Muscle of back (tissue), 11 donors: Measurements from ENCODE around the gene CALCOCO2. TPM values are rescaled to one million over a fixed set of nuclear protein-coding genes. Genes with fewer than 3 reads are reported as not detected.
"Not testable (repeated sequence)": the region's sequence is repeated elsewhere in the genome, so short reads cannot be mapped to it uniquely, and the experiment has no call there.

ENCODE experiments used
- DNase-seq, 3 donors: peaks; one replicate each; pipeline versions ENCODE4 v3.0.0 to v3.0.0-alpha.2; 2013
- polyA plus RNA-seq, 10 donors: library from polyadenylated mRNA; unstranded; fragments of 120-200 nt; gene quantifications; one replicate each; pipeline ENCODE4 v1.2.1, GENCODE V29; 2013; ENCODE audit not compliant: insufficient read length in 10 of 10

The CALCOCO2 gene
- polyA plus RNA-seq, 10 donors = 41.0 to 57.4 (median 50.7) TPM

DNA sequence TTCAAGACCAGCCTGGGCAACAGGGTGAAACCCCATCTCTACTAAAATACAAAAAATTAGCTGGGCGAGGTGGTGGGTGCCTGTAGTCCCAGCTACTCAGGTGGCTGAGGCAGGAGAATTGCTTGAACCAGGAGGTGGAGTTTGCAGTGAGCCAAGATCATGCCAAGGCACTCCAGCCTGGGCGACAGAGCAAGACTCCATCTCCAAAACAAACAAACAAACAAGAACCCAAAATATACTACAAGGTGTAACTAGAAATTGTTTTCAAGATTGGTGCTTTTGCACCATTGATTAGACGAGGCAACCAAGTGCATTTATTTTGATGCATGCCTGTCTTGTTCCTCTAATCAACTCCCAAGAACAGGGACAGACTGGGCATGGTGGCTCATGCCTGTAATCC lies 41.6 kb downstream of the CALCOCO2 start:
- DNase-seq = not testable (repeated sequence)

DNA sequence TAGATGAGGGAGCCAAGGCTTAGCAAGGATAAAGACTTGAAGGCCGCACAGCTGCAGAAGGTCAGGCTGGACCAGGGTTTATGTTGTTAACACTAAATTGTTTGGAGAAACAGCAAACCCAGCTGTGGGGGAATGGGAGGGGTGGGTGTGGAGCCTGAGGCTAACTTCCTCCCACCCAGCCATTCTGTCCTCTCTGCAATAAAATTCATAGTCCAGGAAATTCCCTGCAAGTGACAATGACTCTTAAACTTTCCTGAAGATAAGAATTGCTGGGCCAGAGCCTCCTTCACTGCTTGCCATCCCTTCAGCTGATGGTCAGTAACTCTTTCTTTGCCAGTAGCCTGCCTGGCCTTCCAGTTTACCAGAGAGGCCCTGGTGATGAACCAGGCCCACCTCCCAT lies 42.4 kb downstream of the CALCOCO2 start:
- peak; percentile 28 to 56 (median 35) for DNase-seq

DNA sequence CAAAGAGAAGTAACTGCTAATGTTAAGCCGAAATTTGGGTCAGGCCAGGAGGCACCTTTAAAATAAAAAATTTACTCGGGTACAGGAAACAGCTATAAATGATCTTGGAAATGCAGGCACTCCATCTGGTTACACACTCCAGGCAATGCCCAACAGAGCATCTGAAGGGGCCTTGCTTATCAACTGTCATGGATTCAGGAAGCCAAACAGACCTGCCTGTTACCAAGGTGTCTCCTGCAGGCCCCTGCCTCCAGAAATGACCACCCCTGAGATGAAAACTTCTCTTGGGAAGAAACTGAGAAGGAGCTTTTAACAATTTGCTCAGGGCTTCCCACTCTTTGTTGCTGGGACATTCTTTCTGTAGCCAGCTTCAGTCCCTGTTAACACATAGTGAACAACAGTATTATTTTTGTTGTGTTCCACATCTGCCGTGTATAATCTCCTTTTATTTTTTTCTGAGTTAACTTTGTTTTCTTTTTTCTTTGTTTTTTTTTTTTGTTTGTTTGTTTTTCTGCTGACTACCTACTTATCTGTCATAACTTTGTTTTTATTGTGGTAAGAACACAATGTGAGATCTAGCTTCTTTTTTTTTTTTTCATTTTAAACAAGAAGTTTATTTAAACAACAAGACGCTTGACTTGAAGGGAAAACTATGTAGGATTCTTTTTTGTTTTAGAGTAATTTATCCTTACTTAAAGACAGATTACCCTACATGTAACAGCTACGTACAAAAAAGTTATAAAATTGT lies 43.0 kb downstream of the CALCOCO2 start:
- DNase-seq = no peak

DNA sequence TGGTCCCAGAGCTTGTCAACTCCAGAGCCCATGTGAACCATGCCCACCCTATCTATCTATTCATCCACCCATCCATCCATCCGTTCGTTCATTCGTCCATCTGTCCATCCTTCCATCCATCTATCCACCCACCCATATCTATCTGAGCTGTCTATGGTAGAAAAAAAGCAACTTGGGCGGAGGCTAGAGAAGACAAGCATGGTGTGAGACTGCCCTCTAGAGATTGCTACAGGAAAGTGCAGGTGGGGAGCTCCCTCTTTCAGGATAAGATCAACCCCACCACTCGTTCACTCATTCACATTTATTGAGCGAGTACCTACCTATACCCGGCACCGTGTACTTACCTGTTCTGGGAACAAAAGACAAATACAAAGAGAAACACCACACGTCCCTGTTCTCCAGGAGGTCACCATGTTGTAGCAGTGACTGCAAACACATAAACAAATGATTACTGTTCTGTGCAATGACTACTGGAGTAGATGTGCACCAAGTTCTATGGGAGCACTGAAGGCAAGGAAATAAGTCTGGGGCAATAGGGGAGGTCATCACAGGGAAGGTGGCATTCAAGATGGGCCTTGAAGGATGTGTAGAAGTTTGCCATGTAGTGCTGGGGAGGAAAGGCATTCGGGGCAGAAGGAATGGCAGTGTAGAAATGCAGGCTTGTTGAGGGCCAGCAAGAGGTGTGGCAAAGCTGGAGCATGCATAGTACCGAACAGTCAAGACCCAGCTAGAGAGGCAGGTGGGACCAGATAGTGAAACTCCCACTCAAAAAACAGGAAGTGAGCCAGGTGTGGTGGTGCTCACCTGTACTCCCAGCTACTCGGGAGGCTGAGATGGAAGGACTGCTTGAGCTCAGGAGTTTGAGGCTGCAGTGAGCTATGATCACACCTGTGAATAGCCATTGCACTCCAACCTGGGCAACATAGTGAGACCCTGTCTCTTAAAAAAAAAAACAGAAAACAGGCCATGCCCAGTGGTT lies 48.4 kb downstream of the CALCOCO2 start:
- DNase-seq = peak; percentile 50 to 80 (median 69)

DNA sequence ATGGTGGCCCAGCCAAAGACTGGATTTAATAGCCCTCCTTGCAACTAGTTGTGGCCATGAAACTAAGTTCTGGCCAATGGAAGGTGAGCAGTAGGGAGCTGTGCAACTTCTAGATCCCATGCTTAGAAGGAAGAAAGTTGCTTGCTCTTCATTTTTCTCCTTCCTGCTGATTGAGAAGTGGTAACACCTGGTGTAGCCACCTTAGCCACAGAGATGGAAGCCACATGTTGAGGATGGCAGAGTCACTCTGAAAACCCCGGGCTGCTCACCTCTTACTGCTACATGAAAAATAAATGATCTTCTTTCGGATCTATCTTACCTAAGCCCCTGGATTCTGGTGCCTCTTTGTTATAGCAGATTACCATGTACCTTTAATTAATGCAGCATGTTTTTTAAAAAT lies 51.4 kb downstream of the CALCOCO2 start:
- no peak for DNase-seq

DNA sequence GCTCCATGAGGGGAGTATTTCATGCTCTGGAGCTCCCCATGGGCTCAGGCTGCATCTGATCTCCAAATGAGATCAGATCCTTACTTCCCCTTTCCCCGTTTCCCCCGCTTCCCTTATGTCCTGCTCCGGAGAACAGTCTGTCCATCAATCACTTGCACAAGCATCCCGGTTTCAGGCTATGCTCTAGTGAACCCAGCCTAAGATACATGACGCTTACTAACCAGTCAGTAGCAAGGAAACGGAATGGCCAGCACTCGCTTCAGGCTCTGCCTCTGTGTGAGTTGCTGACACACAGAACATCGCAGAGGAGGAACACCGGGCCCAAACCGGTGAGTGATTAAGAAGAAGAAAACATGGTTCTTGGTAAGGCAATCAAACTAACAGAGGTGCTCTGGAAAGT lies 52.3 kb downstream of the CALCOCO2 start:
- no peak for DNase-seq

DNA sequence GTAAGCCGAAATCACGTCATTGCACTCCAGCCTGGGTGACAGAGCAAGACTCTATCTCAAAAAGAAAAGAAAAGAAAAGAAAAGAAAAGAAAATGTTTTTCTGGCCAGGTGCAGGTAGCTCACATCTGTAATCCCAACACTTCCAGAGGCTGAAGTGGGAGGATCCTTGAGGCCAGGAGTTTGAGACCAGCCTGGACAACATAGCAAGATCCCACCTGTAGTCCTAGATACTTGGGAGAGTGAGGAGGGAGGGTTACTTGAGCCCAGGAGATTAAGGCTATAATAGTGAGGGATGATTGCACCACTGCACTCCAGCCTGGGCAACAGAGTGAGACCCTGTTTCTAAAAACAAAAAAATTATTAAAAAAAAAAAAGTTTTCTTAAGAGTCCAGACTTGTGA lies 59.3 kb downstream of the CALCOCO2 start:
- DNase-seq = no peak

DNA sequence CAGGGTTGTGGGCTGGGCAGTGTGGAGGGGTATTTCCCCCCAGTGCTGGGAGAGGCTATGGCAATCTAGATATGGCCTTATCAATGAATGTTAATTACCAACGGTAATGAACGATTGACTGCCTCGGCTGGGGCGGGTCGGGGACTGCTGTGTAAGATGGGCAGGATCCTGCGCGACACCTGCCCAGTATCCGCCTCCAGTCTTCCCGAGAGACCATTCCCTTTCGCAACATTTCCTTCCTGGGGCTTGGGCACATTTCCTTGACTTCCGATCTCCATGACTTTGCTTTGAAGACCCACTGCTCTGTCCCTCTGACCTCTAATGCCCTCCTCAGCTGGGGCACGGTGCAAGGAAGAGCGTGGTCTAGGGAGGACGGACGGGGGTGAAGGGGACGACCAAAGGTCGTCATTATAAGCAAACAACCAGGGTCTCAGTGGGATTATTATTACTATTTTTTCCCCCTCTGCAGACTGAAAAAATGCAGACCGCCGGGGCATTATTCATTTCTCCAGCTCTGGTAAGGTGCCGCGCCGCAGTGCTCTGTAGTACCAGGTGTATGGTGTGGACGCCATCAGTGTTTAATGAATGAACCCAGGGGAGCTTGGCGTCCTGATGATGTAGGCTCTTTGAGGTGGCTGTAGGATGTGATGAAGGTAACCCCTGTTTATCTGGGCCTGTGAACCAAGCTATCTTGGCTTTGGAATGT lies 62.3 kb downstream of the CALCOCO2 start:
- no peak for DNase-seq

DNA sequence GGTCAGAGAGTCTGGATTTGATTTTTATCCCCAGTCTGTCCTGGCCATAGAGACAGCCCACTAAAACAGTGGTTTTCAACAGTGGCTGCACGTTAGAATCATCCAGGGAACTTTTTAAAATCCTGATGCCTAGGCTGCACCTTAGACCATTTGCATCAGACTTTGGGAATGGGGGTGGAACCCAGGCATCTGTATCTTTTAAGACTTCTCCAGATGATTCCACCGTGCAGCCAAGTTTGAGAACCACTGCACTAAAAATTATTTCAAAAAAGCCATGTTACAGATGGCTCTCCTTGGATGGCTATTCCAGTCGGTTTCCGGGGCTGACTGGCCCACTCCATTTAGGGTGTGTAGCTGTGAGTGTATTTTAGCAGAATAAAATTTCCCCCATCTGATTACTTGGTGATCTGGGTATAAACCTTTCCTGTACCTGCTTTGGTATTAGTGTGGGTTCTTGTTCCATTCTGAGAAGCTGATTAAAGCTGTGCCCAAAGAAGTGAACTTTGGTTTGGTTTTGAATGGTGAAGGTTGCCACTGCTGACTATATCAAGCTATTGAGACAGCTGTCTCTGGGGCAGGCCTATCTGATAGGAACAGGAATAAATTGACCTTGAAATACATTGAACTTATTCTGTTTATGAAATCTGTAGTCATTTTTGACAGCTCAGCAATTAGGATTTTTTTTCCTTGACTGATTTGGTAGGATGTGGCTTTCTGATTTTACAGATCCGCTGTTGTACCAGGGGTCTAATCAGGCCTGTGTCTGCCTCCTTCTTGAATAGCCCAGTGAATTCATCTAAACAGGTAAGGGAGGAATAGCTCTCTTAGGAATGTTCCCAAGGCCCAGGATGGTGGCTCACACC lies 63.0 kb downstream of the CALCOCO2 start:
- no peak for DNase-seq

DNA sequence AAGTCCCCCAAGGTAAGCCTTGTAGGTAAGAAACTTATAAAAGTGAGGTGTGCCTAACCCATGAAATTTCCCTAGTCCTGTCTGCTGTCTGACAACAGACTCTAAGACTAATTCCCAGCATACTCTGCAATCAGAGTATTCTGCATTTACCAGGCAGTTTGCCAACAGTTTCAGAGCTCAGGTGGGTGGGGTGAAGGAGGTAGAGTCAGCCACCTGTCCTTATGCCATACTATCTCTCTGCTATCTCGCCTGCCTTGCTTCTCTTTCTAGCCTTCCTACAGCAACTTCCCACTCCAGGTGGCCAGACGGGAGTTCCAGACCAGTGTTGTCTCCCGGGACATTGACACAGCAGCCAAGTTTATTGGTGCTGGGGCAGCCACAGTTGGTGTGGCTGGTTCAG lies 64.1 kb downstream of the CALCOCO2 start:
- DNase-seq = no peak

DNA sequence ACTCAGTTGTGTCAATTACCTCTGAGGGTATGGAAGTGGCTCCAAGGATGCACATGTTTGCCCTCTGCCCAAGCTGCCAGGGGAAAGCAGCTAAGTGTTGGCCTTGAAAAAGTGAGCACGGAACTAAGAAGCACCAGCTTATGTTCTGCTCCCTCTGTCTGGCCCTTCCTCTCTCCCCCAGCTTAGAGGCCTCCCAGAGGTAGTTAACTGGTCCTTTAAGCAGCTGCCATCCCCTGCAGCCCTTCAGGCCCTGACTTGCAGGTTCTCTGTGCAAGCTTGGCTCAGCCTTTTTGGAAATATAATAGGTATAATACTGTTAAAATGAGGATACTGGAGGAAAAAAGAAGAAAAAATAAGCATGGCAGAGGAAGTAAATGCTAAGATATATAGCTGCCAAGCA lies 70.4 kb downstream of the CALCOCO2 start:
- no peak for DNase-seq

DNA sequence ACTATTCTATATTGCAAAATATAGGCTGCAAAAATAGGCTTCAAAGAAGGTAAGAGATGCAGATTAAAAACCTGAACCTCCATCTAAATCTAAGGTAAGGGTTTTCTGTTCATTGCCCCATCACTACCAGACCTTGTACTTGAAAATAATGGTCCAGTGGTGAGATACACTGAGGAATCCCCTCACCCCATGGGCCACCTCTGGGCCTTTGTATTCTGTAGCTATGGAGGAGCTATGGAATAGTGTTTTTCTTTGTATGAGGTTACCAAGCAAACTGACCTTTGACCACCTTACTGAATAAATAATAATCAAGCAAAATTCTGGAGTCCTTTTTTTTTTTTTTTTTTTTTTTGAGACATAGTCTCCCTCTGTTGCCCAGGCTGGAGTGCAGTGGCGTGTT lies 72.6 kb downstream of the CALCOCO2 start:
- DNase-seq = no peak

DNA sequence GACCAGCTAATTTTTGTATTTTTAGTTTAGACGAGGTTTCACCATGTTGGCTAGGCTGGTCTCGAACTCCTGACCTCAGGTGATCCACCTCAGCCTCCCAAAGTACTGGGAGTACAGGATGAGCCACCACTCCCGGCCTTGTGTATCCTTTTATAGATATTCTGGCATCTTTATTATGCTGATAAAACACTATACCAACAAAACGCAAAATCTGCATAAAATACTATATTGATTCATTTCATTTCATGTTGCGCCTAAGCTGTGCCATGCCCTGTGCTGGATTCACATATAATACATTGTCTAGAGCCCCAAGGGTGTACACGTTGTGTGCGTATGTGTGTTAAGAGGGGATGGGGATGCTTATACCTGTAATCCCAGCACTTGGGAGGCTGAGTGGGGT lies 73.6 kb downstream of the CALCOCO2 start:
- no peak for DNase-seq

DNA sequence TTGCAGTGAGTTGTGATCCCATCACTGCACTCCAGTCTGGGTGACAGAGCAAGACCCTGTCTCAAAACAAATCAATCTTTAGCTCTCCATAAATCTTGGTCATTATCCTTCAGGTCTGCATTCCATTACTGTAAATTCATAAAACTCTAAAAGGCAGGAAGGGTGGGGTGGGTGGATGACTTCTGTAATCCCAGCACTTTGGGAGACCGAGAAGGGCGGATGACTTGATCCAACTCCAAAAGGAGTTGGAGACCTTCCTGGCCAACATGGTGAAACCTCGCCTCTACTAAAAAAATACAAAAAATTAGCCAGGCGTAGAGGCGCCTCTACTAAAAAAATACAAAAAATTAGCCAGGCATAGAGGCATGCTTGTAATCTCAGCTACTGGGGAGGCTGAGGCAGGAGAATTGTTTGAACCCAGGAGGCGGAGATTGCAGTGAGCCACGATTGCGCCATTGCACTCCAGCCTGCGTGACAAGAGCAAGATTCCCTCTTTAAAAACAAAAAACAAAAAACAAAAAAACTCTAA lies 75.2 kb downstream of the CALCOCO2 start:
- no peak for DNase-seq

DNA sequence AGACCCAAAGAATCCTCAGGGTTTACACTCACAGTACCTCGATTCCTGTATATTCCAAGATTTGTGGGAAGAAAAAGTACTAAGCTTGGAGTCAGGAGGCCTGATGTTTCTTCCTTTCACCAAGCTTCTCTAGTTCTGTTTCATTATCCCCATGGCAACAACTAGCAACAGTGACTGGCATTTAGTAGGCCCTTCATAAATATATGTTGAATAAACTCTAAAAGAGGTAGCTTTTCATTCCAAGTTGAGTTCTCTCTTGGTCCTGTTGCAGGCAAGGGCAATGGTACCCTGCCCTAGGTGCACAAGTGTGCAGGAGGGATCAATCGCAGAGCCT lies 76.8 kb downstream of the CALCOCO2 start:
- no peak for DNase-seq

DNA sequence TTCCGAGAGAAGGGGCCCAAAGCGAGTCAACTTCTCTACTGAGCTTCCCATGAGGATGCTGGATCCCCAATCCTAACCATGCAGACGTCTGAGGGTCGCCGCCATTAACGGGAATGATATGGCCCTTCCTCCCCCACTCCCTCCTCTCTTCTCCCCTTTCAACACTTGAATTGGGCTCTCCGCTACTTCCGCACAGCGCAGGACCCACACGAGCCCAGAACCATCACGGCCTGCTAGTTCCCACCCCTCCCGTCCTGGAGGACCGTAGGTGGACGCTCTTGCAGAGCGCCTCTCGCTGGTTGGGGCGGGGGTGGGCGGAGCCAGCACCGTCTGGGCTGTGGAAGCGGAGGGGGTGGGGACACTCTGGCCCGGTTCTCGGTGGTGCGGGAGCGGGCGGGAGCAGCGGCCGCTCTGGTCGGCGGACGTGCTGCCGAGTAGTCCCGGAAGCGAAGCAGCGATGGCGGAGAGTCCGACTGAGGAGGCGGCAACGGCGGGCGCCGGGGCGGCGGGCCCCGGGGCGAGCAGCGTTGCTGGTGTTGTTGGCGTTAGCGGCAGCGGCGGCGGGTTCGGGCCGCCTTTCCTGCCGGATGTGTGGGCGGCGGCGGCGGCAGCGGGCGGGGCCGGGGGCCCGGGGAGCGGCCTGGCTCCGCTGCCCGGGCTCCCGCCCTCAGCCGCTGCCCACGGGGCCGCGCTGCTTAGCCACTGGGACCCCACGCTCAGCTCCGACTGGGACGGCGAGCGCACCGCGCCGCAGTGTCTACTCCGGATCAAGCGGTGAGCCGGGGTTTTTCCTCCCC lies 77.4 kb downstream of the CALCOCO2 start, which contains the start of gene UBE2Z:
Gene UBE2Z, plus strand, starts transcription at position 361 of the 797 bp plus-strand sequence. Its CDS starts 97 bp downstream, at position 458.
- peak; percentile 95 to 98 (median 96) for DNase-seq

DNA sequence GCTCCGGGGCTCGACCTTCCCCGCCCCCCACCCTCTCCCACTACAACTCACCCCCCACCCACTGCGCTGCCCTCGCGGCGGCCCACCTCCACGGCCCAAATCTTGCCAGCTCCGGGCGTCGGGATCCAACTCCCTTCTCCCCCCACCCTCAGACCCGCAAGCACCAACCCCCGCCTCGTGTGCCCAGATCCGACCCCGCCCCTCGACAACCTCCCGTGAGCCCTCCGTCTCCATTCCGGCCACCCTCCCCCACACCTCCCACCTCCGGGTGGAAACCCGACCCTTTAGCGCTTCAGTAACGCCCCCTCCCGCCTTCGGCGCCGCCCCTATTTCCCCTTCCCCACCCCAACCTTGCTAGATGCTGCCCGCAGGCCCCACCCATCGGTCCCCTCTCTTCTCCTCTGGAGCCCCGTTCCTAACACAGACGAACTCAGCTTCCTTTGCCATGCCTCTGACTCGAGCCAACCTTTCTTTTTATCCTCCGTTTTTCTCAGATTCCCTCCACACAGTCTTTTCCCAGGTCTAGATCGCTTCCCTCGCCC lies 78.1 kb downstream of the CALCOCO2 start:
- peak; percentile 88 to 94 (median 89) for DNase-seq

DNA sequence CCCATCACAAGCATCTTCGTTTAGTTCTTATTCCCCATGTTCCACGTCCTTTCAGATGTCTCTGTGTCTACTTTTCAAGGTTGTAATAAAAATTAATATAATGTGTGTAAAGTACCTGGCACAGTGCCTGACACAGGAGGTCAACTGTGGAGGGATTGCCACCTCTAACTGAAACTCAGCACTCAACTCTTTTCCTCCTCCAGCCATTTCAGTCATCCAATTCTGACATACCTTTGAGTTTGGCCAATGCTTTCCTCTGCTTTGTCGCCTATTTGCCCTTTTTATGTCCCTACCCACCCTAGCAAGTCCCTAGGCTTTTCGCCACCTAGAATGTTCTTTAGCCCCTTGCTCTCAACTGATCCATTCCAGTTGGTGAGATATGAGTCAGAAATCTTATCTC lies 78.9 kb downstream of the CALCOCO2 start:
- DNase-seq = no peak

DNA sequence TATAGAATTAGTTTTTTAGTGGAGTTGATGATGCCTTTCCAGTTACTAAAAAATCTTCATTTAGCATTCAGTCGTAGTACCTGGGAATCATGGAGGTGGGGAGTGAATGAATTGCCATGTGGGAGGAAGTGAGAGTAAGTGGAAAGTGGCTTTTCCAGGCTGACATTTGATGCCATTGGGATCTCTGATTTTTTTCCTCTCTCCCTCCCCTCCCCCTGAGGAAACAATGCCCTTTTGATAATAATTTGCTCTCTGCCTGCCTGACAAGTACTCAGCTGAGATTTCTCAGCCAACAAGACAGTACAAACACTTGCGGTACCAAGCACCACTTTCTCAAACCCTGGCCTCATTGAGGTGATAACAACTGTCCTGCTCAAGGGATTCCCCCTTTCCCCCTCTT lies 79.5 kb downstream of the CALCOCO2 start:
- no peak for DNase-seq

DNA sequence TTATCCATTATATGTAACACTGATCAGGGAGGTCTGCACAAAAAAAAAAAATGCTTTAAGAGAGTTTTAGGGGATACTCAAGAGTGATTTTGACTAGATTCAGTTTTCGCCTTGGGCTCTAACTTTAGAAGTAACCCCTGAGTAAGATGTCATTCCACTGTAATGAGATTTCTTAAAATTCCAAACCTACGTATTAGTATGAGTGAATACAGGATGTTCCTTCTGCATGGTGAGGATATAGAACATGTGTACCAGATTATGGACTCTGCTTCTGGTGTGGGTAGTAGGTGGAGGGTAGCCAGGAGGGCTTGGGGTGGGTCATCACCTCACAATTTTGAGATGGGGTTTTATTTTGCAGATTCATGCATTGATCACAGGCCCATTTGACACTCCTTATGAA lies 81.6 kb downstream of the CALCOCO2 start:
- no peak for DNase-seq
